ENCODE results near the gene LRPPRC. TPM values are rescaled to one million over a fixed set of nuclear protein-coding genes. Genes with fewer than 3 reads are reported as not detected.

The LRPPRC gene
- total and polyA plus RNA-seq, 2 experiments from 2014 or later: 39.5 to 71.9 TPM

GRCh38 chr2:44009136-44009735 lies 13.4 kb upstream of the LRPPRC start:
- no peaks in the 10 kb centered on the region for H3K27me3 ChIP-seq
- no peaks in the 10 kb centered on the region for H3K9me3 ChIP-seq (ENCODE audit: low read depth)
- no peak overlapping the region for H3K27ac ChIP-seq
- no peaks in the 10 kb centered on the region for H3K4me1 ChIP-seq (ENCODE audit: low read depth)
- no peaks in the 10 kb centered on the region for H3K36me3 ChIP-seq
- no peak for TF ChIP-seq CTCF (IDR thresholded peaks at IDR 0.05; ENCODE audit: low read depth, low read length)
- H3K4me3 ChIP-seq: no peak overlapping the region
- DNase-seq (ENCODE audit: low read depth in 1 of 2, low spot score in 1 of 2): no peak

- Histone ChIP-seq H3K27ac (no peak overlapping the region), H3K4me3 (no peak overlapping the region), H3K4me1 (ENCODE audit: low read depth) (no peaks in the 10 kb centered on the region), H3K36me3 (no peaks in the 10 kb centered on the region), H3K9me3 (ENCODE audit: low read depth) (no peaks in the 10 kb centered on the region), H3K27me3 (no peaks in the 10 kb centered on the region)
- no peak for DNase-seq (ENCODE audit: low read depth in 1 of 2, low spot score in 1 of 2)
- no peak for TF ChIP-seq CTCF (IDR thresholded peaks at IDR 0.05; ENCODE audit: low read depth, low read length)
Measured at GRCh38 chr2:44005846-44006245, 10.1 kb upstream of the LRPPRC start.

- H3K4me1 ChIP-seq (ENCODE audit: low read depth): no peaks in the 10 kb centered on the region
- DNase-seq (ENCODE audit: low read depth in 1 of 2, low spot score in 1 of 2): peak in 1 of 2 donors; percentile 6
- no peaks in the 10 kb centered on the region for H3K36me3 ChIP-seq
- H3K4me3 ChIP-seq: no peak overlapping the region
- TF ChIP-seq CTCF (IDR thresholded peaks at IDR 0.05; ENCODE audit: low read depth, low read length): no peak
- no peaks in the 10 kb centered on the region for H3K27me3 ChIP-seq
- no peaks in the 10 kb centered on the region for H3K9me3 ChIP-seq (ENCODE audit: low read depth)
- no peak overlapping the region for H3K27ac ChIP-seq
Measured at GRCh38 chr2:44004735-44005602, 9.2 kb upstream of the LRPPRC start.

- H3K9me3 ChIP-seq (ENCODE audit: low read depth): no peaks in the 10 kb centered on the region
- TF ChIP-seq CTCF (IDR thresholded peaks at IDR 0.05; ENCODE audit: low read depth, low read length): no peak
Measured at GRCh38 chr2:44001716-44002115, 5.9 kb upstream of the LRPPRC start.

GRCh38 chr2:43998263-43998662 lies 2.5 kb upstream of the LRPPRC start:
- Histone ChIP-seq H3K4me1 (ENCODE audit: low read depth) (peaks cover 9% of the 10 kb centered on the region), H3K4me3 (no peak overlapping the region), H3K36me3 (no peaks in the 10 kb centered on the region), H3K27ac (no peak overlapping the region), H3K27me3 (no peaks in the 10 kb centered on the region), H3K9me3 (ENCODE audit: low read depth) (no peaks in the 10 kb centered on the region)
- DNase-seq (ENCODE audit: low read depth in 1 of 2, low spot score in 1 of 2): no peak
- TF ChIP-seq CTCF (IDR thresholded peaks at IDR 0.05; ENCODE audit: low read depth, low read length): no peak

More at GRCh38 chr2:44001716-44002115, 5.9 kb upstream of the LRPPRC start:
- Histone ChIP-seq H3K4me3 (no peak overlapping the region), H3K36me3 (no peaks in the 10 kb centered on the region), H3K27ac (no peak overlapping the region), H3K27me3 (no peaks in the 10 kb centered on the region), H3K4me1 (ENCODE audit: low read depth) (no peaks in the 10 kb centered on the region)
- DNase-seq (ENCODE audit: low read depth in 1 of 2, low spot score in 1 of 2): no peak

All from cardiac muscle cell (in vitro differentiated cells and primary cell).